Mononuclear cell (primary cell): Measurements from ENCODE around the gene FAM162A. TPM values are rescaled to one million over a fixed set of nuclear protein-coding genes. Genes with fewer than 3 reads are reported as not detected.
A peak's percentile ranks its signal among the peaks of the same experiment; 100 is the strongest.

Experiments
- H3K27me3 ChIP-seq: 2 replicates; pipeline ENCODE4 v1.6.0; 2011; ENCODE audit warnings: low read length, control low read depth; ENCODE audit not compliant: insufficient read depth
- H3K4me1 ChIP-seq: 2 replicates; pipeline ENCODE4 v1.5.1; 2011; ENCODE audit warnings: mild to moderate bottlenecking, low read length, control low read depth; ENCODE audit not compliant: insufficient read depth
- H3K4me3 ChIP-seq: 2 replicates; pipeline ENCODE4 v1.5.1; 2011; ENCODE audit warnings: mild to moderate bottlenecking, low read length, moderate library complexity
- H3K9me3 ChIP-seq: 2 replicates; pipeline ENCODE4 v1.5.1; 2011; ENCODE audit warnings: low read depth, mild to moderate bottlenecking, control low read depth, low read length
- total RNA-seq: library from RNA; depleted of rRNA; stranded (reverse); fragments of >200 nt; gene quantifications from one replicate; pipeline ENCODE4 v1.2.3, GENCODE V29; 2012

Gene FAM162A
- total RNA-seq, 1 donor = 19.2 TPM

- Histone ChIP-seq H3K4me1 (no peaks in the 10 kb centered on the region), H3K9me3 (no peaks in the 10 kb centered on the region), H3K27me3 (no peaks in the 10 kb centered on the region), H3K4me3 (no peak overlapping the region)
These were observed 13.2 kb downstream of the FAM162A start for GRCh38 chr3:122397201-122397600.

- no peaks in the 10 kb centered on the region for H3K4me1 ChIP-seq
- no peaks in the 10 kb centered on the region for H3K27me3 ChIP-seq
- H3K4me3 ChIP-seq = no peak overlapping the region
- no peaks in the 10 kb centered on the region for H3K9me3 ChIP-seq
These were observed 14.9 kb downstream of the FAM162A start for GRCh38 chr3:122398920-122399319.

GRCh38 chr3:122403489-122403888 lies 19.5 kb downstream of the FAM162A start:
- H3K4me3 ChIP-seq = no peak overlapping the region
- H3K4me1 ChIP-seq = no peaks in the 10 kb centered on the region
- no peaks in the 10 kb centered on the region for H3K9me3 ChIP-seq
- H3K27me3 ChIP-seq = no peaks in the 10 kb centered on the region

- Histone ChIP-seq H3K9me3 (no peaks in the 10 kb centered on the region), H3K4me3 (no peak overlapping the region)
These were observed 21.0 kb downstream of the FAM162A start for GRCh38 chr3:122405015-122405414.

GRCh38 chr3:122406198-122406597 lies 22.2 kb downstream of the FAM162A start:
- peaks cover 18% of the 10 kb centered on the region for H3K4me1 ChIP-seq
- H3K4me3 ChIP-seq = no peak overlapping the region
- H3K27me3 ChIP-seq = no peaks in the 10 kb centered on the region
- H3K9me3 ChIP-seq = no peaks in the 10 kb centered on the region

More at GRCh38 chr3:122405015-122405414, 21.0 kb downstream of the FAM162A start:
- Histone ChIP-seq H3K4me1 (peaks cover 15% of the 10 kb centered on the region), H3K27me3 (no peaks in the 10 kb centered on the region)

GRCh38 chr3:122407946-122408345 lies 24.0 kb downstream of the FAM162A start:
- no peak overlapping the region for H3K4me3 ChIP-seq
- no peaks in the 10 kb centered on the region for H3K9me3 ChIP-seq
- H3K27me3 ChIP-seq = no peaks in the 10 kb centered on the region
- H3K4me1 ChIP-seq = peaks cover 18% of the 10 kb centered on the region

GRCh38 chr3:122409446-122409845 lies 25.5 kb downstream of the FAM162A start:
- peaks cover 19% of the 10 kb centered on the region for H3K4me1 ChIP-seq
- H3K27me3 ChIP-seq = no peaks in the 10 kb centered on the region
- no peaks in the 10 kb centered on the region for H3K9me3 ChIP-seq
- H3K4me3 ChIP-seq = peak overlapping the region; percentile 25

GRCh38 chr3:122410111-122410510 lies 26.1 kb downstream of the FAM162A start:
- Histone ChIP-seq H3K27me3 (no peaks in the 10 kb centered on the region), H3K4me3 (no peak overlapping the region), H3K9me3 (no peaks in the 10 kb centered on the region)

GRCh38 chr3:122410639-122411038 lies 26.7 kb downstream of the FAM162A start:
- H3K4me3 ChIP-seq = no peak overlapping the region

More at GRCh38 chr3:122410111-122410510, 26.1 kb downstream of the FAM162A start:
- peaks cover 26% of the 10 kb centered on the region for H3K4me1 ChIP-seq

GRCh38 chr3:122414391-122414790 lies 30.4 kb downstream of the FAM162A start:
- no peaks in the 10 kb centered on the region for H3K27me3 ChIP-seq
- no peaks in the 10 kb centered on the region for H3K9me3 ChIP-seq
- H3K4me3 ChIP-seq = no peak overlapping the region
- H3K4me1 ChIP-seq = peaks cover 29% of the 10 kb centered on the region

More at GRCh38 chr3:122410639-122411038, 26.7 kb downstream of the FAM162A start:
- Histone ChIP-seq H3K9me3 (no peaks in the 10 kb centered on the region), H3K27me3 (no peaks in the 10 kb centered on the region), H3K4me1 (peaks cover 29% of the 10 kb centered on the region)

GRCh38 chr3:122415104-122415744 lies 31.2 kb downstream of the FAM162A start:
- H3K4me1 ChIP-seq = peaks cover 20% of the 10 kb centered on the region
- H3K27me3 ChIP-seq = no peaks in the 10 kb centered on the region
- no peaks in the 10 kb centered on the region for H3K9me3 ChIP-seq
- H3K4me3 ChIP-seq = peak overlapping the region; percentile 73

GRCh38 chr3:122415762-122416654 lies 32.0 kb downstream of the FAM162A start, which contains the start of gene WDR5B:
Gene WDR5B, minus strand, starts transcription at chr3:122416062. Its CDS starts 534 bp downstream, at chr3:122415528.
- H3K4me3 ChIP-seq = peak within 1 kb of the TSS; percentile 73
- H3K27me3 ChIP-seq = no peaks in the 10 kb centered on the region
- no peaks in the 10 kb centered on the region for H3K9me3 ChIP-seq
- peaks cover 19% of the 10 kb centered on the region for H3K4me1 ChIP-seq

GRCh38 chr3:122416966-122417365 lies 33.0 kb downstream of the FAM162A start:
- Histone ChIP-seq H3K4me1 (peaks cover 19% of the 10 kb centered on the region), H3K4me3 (peak overlapping the region; percentile 73), H3K9me3 (no peaks in the 10 kb centered on the region), H3K27me3 (no peaks in the 10 kb centered on the region)

GRCh38 chr3:122421101-122421500 lies 37.1 kb downstream of the FAM162A start:
- Histone ChIP-seq H3K9me3 (no peaks in the 10 kb centered on the region), H3K4me1 (peaks cover 8% of the 10 kb centered on the region), H3K27me3 (no peaks in the 10 kb centered on the region), H3K4me3 (no peak overlapping the region)

- H3K4me3 ChIP-seq = no peak overlapping the region
- H3K27me3 ChIP-seq = no peaks in the 10 kb centered on the region
- H3K9me3 ChIP-seq = no peaks in the 10 kb centered on the region
- H3K4me1 ChIP-seq = peaks cover 5% of the 10 kb centered on the region
These were observed 37.9 kb downstream of the FAM162A start for GRCh38 chr3:122421836-122422235.
